Thyroid gland (tissue), 4 donors: ENCODE measurements around the gene DNAH8. TPM values are rescaled to one million over a fixed set of nuclear protein-coding genes. Genes with fewer than 3 reads are reported as not detected.
A peak's percentile ranks its signal among the peaks of the same experiment; 100 is the strongest.

Experiments used
- DNase-seq, 2 donors: peaks; one replicate each; pipeline ENCODE4 v3.0.0-alpha.2; 2019
- H3K27ac ChIP-seq, 3 donors: fragments of 200-600 bp; sonication (generic); 1 replicate in 2 of 3; 2 replicates in 1 of 3; pipeline ENCODE4 v1.5.1; 2016 to 2019; ENCODE audit warnings: mild to moderate bottlenecking in 1 of 3, moderate library complexity in 1 of 3
- H3K27me3 ChIP-seq: fragments of 200-600 bp; sonication (generic); one replicate; pipeline ENCODE4 v1.5.1; 2019
- H3K36me3 ChIP-seq, 2 donors: fragments of 200-600 bp; sonication (generic); one replicate each; pipeline ENCODE4 v1.5.1; 2016 to 2019
- H3K4me1 ChIP-seq, 2 donors: fragments of 200-600 bp; sonication (generic); one replicate each; pipeline ENCODE4 v1.5.1; 2017 to 2019
- H3K4me3 ChIP-seq, 3 donors: fragments of 200-600 bp; sonication (generic); replicated peaks in 1 of 3; 1 replicate in 2 of 3; 2 replicates in 1 of 3; pipeline ENCODE4 v1.5.1; 2016; ENCODE audit warnings: mild to moderate bottlenecking in 1 of 3
- H3K9me3 ChIP-seq: fragments of 200-600 bp; sonication (generic); one replicate; pipeline ENCODE4 v1.5.1; 2017
- POLR2A ChIP-seq, 2 donors: fragments of 450-650 bp; IDR thresholded peaks; one replicate each; pipeline ENCODE4 v1.6.1; 2017; ENCODE audit warnings: antibody characterized with exemption in 2 of 2, mild to moderate bottlenecking in 2 of 2, moderate library complexity in 1 of 2
- WGBS, 2 donors: methylation state at CpG; one replicate each; pipeline ENCODE4 v1.1.5; 2017; 5-methylcytosine and 5-hydroxymethylcytosine counted together
- intact Hi-C: fragments of 100-400 bp; cut with DNase I; formaldehyde crosslinking; loops from one replicate; pipeline ENCODE4 v1.15.1; 2023
- total RNA-seq, 4 donors: library from RNA; depleted of rRNA; stranded (reverse); fragments of >200 nt; gene quantifications; one replicate each; pipeline ENCODE4 v1.2.3, GENCODE V29; 2016
- TF ChIP-seq, protein P1 (sequence below), 6 experiments: fragments of 200-600 bp in 3 of 6; fragments of 450-650 bp in 3 of 6; sonication (generic) in 3 of 6; IDR thresholded peaks; one replicate each; pipeline ENCODE4 v1.5.1; 2016 to 2019; ENCODE audit warnings: antibody characterized with exemption in 6 of 6, mild to moderate bottlenecking in 2 of 6, inconsistent platforms in 1 of 6, moderate library complexity in 1 of 6

Gene DNAH8
- total RNA-seq, 4 donors from 2014 or later: 0.04 to 4.8 (median 0.12) TPM

DNA sequence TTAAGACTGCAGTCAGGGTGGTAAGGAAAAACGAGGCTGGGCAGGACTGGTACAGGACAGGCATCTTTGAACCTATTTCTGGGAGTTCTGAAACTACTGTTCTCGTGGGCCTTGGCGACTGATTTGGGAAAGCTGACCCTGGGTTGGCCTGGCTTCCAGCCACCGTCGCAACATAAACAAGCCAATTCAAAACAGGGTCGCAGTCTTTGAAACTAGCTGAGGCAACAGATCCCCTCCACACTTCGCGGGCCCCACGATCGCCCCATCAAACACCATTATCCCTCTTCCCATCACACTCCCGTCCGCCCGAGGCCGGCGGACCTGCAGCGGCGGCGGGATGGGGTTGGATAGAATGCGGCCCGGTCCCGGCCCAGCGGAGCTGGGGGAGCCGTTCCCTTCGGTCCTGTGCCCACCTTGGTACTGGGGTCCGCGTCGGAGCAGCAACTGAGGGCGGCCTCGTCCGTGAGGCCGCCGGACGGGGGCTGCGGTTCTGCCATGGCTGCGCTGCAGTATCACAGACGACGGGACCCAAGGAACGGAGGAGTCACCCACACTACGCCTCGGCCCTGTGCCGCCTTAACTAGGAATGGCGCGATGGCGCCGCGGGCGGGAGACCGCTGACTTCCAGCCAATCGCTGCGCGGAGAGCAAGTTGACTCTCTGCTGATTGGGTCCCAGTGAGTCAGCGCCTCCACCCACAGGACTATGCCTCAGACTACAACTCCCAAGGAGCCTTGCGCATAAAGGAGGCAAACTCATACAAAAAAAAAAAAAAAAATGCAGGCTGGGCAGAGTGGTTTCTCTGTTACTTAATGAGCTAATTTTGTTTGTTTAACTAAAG, 12.3 kb upstream of the DNAH8 start, which contains the start of gene GLO1:
TSS of gene GLO1 (minus strand) at position 588 of the 840 bp plus-strand sequence. CDS start at position 497, 91 bp downstream.
- no peaks in the 10 kb centered on the region for H3K27me3 ChIP-seq
- H3K4me3 ChIP-seq: peak within 1 kb of the TSS; percentile 79 to 94 (median 81)
- DNase-seq: peak; percentile 98
- no peaks in the 10 kb centered on the region for H3K9me3 ChIP-seq
- H3K4me1 ChIP-seq: peaks cover 0 to 3% of the 10 kb centered on the region in 2 donors
- peak in 1 of 2 donors; percentile 93 for TF ChIP-seq POLR2A (IDR thresholded peaks at IDR 0.05)
- TF ChIP-seq, protein P1, sequence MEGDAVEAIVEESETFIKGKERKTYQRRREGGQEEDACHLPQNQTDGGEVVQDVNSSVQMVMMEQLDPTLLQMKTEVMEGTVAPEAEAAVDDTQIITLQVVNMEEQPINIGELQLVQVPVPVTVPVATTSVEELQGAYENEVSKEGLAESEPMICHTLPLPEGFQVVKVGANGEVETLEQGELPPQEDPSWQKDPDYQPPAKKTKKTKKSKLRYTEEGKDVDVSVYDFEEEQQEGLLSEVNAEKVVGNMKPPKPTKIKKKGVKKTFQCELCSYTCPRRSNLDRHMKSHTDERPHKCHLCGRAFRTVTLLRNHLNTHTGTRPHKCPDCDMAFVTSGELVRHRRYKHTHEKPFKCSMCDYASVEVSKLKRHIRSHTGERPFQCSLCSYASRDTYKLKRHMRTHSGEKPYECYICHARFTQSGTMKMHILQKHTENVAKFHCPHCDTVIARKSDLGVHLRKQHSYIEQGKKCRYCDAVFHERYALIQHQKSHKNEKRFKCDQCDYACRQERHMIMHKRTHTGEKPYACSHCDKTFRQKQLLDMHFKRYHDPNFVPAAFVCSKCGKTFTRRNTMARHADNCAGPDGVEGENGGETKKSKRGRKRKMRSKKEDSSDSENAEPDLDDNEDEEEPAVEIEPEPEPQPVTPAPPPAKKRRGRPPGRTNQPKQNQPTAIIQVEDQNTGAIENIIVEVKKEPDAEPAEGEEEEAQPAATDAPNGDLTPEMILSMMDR (IDR thresholded peaks at IDR 0.05): no peak
- 0 to 1% methylated on average over 30 to 33 of the region's 53 CpGs for WGBS, 2 donors
- peak within 1 kb of the TSS; percentile 89 to 95 (median 93) for H3K27ac ChIP-seq
- no peaks in the 10 kb centered on the region for H3K36me3 ChIP-seq
- intact Hi-C loops: no loop called here

- Histone ChIP-seq H3K4me3 (no peak overlapping the region), H3K4me1 (peaks cover 0 to 3% of the 10 kb centered on the region in 2 donors), H3K9me3 (no peaks in the 10 kb centered on the region), H3K36me3 (no peaks in the 10 kb centered on the region), H3K27ac (no peak overlapping the region), H3K27me3 (no peaks in the 10 kb centered on the region)
- 85 to 95% methylated on average over 5 of the region's 5 CpGs for WGBS, 2 donors
- DNase-seq: no peak
- intact Hi-C loops: no loop called here
- no peak for TF ChIP-seq POLR2A (IDR thresholded peaks at IDR 0.05)
- TF ChIP-seq, protein P1 (IDR thresholded peaks at IDR 0.05): no peak
These were observed 11.0 kb upstream of the DNAH8 start for GRCh38 chr6:38703949-38704590.

- DNase-seq: no peak
- no peaks in the 10 kb centered on the region for H3K27me3 ChIP-seq
- H3K27ac ChIP-seq: no peak overlapping the region
- TF ChIP-seq, protein P1 (IDR thresholded peaks at IDR 0.05): no peak
- TF ChIP-seq POLR2A (IDR thresholded peaks at IDR 0.05): no peak
- intact Hi-C loops: no loop called here
- H3K4me1 ChIP-seq: peaks cover 0 to 3% of the 10 kb centered on the region in 2 donors
- WGBS, 2 donors: 77 to 87% methylated on average over 2 of the region's 2 CpGs
- no peaks in the 10 kb centered on the region for H3K9me3 ChIP-seq
- H3K4me3 ChIP-seq: no peak overlapping the region
- H3K36me3 ChIP-seq: no peaks in the 10 kb centered on the region
These were observed 9.2 kb upstream of the DNAH8 start for GRCh38 chr6:38705924-38706323.

DNA sequence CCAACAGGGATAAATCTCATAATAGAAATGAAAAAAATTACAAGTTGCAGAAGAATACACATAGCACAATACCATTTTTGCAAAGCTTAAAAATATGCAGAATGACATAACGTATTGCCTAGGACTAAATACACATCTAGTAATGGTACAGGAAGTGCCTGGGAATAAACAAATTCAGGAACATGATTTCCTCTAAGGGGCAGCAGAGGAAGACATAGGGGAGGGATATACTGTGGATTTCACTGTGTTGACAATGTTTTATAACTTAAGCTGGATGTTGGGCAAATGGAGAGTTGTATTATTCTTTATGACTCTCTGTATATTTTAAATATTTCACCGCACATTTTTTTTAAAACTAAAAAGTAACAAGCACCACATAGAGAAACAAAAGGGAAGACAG, 6.6 kb upstream of the DNAH8 start:
- Histone ChIP-seq H3K27me3 (no peaks in the 10 kb centered on the region), H3K9me3 (no peaks in the 10 kb centered on the region), H3K4me1 (peaks cover 0 to under 1% of the 10 kb centered on the region in 2 donors), H3K27ac (no peak overlapping the region), H3K36me3 (no peaks in the 10 kb centered on the region), H3K4me3 (no peak overlapping the region)
- TF ChIP-seq, protein P1 (IDR thresholded peaks at IDR 0.05): no peak
- no peak for TF ChIP-seq POLR2A (IDR thresholded peaks at IDR 0.05)
- intact Hi-C loops: no loop called here
- 59 to 68% methylated on average over 2 of the region's 2 CpGs for WGBS, 2 donors
- DNase-seq: no peak

GRCh38 chr6:38713812-38714211, 1.3 kb upstream of the DNAH8 start:
- H3K27ac ChIP-seq: no peak overlapping the region
- H3K27me3 ChIP-seq: no peaks in the 10 kb centered on the region

More at GRCh38 chr6:38713812-38714211, 1.3 kb upstream of the DNAH8 start:
- 55 to 75% methylated on average over 6 of the region's 6 CpGs for WGBS, 2 donors
- DNase-seq: no peak
- intact Hi-C loops: no loop called here
- H3K9me3 ChIP-seq: no peaks in the 10 kb centered on the region
- H3K4me3 ChIP-seq: no peak overlapping the region
- no peaks in the 10 kb centered on the region for H3K36me3 ChIP-seq
- H3K4me1 ChIP-seq: peaks cover 0 to 8% of the 10 kb centered on the region in 2 donors
- TF ChIP-seq POLR2A (IDR thresholded peaks at IDR 0.05): no peak
- TF ChIP-seq, protein P1 (IDR thresholded peaks at IDR 0.05): no peak
